ENCODE results near the gene SMARCD3. TPM values are rescaled to one million over a fixed set of nuclear protein-coding genes. Genes with fewer than 3 reads are reported as not detected.

Gene SMARCD3
- total RNA-seq, 1 donor from 2014 or later, result 50.7 TPM

DNA sequence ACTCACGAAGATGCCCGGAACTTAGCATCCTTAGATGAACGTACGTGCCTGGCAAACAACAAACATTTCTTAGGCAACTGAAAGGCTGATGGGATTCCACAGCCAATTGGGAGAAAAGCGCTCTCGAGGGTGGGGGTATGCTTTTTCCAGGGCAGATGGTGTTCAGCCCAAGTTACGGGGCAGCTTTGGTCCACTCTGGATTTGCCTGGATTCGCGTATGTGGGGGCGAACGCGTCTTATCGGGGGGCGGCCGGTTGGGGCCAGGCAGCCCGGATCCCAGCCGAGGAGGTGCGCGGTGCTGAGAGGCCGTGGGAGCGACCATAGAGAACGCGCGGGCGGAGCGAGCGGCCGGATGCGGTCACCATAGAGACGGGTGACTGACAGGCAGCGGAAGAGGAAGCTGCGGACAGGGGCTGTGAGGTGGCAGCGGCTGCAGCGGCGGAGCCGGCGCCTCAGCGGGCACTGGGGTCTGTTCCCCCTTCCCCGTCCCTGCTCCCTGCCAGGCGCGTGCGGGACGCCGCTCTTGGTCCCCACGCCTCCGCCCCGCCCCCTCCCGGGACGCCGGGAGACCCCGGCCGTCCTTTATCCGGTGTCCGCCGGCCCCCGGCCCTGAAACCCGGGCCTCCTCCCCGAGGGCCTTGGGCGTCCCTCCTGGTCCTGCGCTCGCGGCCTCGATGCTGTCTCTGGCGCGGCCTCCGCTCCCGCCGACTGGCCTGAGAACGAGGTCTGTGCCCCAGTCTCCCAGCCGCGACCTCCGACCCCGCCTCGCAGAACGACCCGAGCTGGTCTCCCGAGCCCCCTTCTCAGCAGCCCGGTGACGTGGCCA, 16.2 kb downstream of the SMARCD3 start, which contains the start of gene CHPF2:
Gene CHPF2 (plus strand): TSS at position 393 of the 826 bp plus-strand sequence. CDS start 1,529 bp downstream, outside the sequence.
- H3K27ac Mint-ChIP-seq (ENCODE audit: unreplicated experiment), result peak within 1 kb of the TSS; percentile 99
- H3K27me3 Mint-ChIP-seq (ENCODE audit: low read depth), result no peaks in the 10 kb centered on the region
- DNase-seq (ENCODE audit: low read depth, low spot score), result peak; percentile 74
- H3K4me3 Mint-ChIP-seq, result peak within 1 kb of the TSS; percentile 98
- no peaks in the 10 kb centered on the region for H3K9me3 Mint-ChIP-seq
- peaks cover 4% of the 10 kb centered on the region for H3K36me3 Mint-ChIP-seq (ENCODE audit: low read depth)
- TF ChIP-seq, protein P1, sequence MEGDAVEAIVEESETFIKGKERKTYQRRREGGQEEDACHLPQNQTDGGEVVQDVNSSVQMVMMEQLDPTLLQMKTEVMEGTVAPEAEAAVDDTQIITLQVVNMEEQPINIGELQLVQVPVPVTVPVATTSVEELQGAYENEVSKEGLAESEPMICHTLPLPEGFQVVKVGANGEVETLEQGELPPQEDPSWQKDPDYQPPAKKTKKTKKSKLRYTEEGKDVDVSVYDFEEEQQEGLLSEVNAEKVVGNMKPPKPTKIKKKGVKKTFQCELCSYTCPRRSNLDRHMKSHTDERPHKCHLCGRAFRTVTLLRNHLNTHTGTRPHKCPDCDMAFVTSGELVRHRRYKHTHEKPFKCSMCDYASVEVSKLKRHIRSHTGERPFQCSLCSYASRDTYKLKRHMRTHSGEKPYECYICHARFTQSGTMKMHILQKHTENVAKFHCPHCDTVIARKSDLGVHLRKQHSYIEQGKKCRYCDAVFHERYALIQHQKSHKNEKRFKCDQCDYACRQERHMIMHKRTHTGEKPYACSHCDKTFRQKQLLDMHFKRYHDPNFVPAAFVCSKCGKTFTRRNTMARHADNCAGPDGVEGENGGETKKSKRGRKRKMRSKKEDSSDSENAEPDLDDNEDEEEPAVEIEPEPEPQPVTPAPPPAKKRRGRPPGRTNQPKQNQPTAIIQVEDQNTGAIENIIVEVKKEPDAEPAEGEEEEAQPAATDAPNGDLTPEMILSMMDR (conservative IDR thresholded peaks at IDR 0.05), result no peak
- peaks cover 31% of the 10 kb centered on the region for H3K4me1 Mint-ChIP-seq

DNA sequence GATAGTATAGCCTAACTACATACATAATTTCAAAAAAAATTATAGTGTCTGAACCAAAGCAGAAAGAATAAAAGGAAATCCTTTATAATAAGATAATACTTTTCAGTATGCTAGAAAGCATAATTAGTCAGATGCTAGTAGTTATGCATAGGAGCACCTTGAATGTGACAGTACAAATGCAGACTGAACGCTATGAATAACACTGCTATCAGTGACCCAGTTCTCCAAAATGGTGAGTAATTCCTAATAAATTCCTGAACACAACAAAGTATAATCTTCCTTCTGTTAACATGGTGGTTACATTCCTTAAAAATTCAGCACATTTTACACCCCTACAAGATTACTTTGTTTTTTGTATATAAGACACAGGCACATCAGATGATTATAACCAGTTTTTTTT, 17.4 kb downstream of the SMARCD3 start:
- TF ChIP-seq, protein P1 (conservative IDR thresholded peaks at IDR 0.05), result no peak
- H3K27me3 Mint-ChIP-seq (ENCODE audit: low read depth), result no peaks in the 10 kb centered on the region
- no peak for DNase-seq (ENCODE audit: low read depth, low spot score)
- H3K27ac Mint-ChIP-seq (ENCODE audit: unreplicated experiment), result no peak overlapping the region
- H3K4me1 Mint-ChIP-seq, result peaks cover 43% of the 10 kb centered on the region
- H3K4me3 Mint-ChIP-seq, result peak overlapping the region; percentile 98
- H3K36me3 Mint-ChIP-seq (ENCODE audit: low read depth), result peaks cover 3% of the 10 kb centered on the region
- no peaks in the 10 kb centered on the region for H3K9me3 Mint-ChIP-seq

DNA sequence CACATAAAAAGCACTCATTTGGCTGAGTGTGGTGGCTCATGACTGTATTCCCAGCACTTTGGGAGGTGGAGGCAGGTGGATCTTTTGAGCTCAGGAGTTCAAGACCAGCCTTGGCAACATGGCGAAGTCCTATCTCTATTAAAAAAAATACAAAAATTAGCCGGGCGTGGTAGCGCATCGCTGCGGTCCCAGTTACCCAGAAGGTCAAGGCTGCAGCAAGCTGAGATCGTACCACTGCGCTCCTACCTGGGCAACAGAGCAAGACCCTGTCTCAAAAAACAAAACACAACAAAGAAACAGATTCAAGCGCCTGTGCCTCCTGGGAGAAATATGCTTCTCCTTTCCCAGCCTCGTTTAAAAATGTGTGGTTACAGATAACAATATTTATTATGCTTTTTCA, 19.2 kb downstream of the SMARCD3 start:
- TF ChIP-seq, protein P1 (conservative IDR thresholded peaks at IDR 0.05), result no peak
- H3K27ac Mint-ChIP-seq (ENCODE audit: unreplicated experiment), result no peak overlapping the region
- DNase-seq (ENCODE audit: low read depth, low spot score), result no peak
- H3K4me3 Mint-ChIP-seq, result peak overlapping the region; percentile 100
- H3K4me1 Mint-ChIP-seq, result peaks cover 54% of the 10 kb centered on the region
- H3K9me3 Mint-ChIP-seq, result no peaks in the 10 kb centered on the region
- peaks cover 6% of the 10 kb centered on the region for H3K36me3 Mint-ChIP-seq (ENCODE audit: low read depth)
- no peaks in the 10 kb centered on the region for H3K27me3 Mint-ChIP-seq (ENCODE audit: low read depth)

DNA sequence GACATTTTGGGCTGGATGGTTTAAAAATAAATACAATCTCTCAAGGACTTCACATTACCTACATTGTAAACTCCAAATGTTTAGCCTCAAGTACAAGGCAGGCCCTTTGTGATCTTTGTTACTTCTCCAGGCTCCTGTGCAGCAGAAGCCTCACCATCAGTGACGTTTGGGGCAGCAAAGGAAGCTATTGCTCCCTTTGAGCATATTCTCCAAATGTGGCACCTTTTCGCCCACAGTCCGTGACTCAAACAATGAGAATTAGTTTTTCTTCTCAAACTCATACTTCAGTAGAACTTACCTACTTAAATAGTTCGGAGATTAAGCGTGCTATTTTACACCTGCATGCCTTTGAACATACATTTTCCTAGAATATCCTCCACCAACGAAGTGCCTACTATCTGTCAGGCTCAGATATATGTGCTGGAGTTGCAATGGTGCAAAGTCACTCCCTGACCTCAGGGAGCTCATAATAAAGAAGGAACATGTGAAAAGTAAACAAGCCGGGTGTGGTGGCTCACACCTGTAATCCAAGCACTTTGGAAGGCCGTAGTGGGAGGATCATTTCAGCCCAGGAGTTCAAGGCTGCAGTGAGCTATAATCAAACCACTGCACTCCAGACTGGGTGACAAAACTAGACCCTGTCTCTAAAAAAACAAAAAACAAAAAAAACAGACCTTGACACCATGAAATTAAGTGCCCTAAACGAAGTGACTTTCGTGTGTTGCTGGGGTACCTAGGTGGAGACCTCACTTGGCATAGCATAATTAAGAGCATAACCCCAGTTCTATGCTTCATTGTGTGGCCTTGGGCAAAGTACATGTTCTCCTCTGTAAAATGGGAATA, 20.2 kb downstream of the SMARCD3 start:
- peaks cover 9% of the 10 kb centered on the region for H3K36me3 Mint-ChIP-seq (ENCODE audit: low read depth)
- no peaks in the 10 kb centered on the region for H3K9me3 Mint-ChIP-seq
- peak overlapping the region; percentile 100 for H3K4me3 Mint-ChIP-seq
- DNase-seq (ENCODE audit: low read depth, low spot score), result no peak
- peak overlapping the region; percentile 99 for H3K27ac Mint-ChIP-seq (ENCODE audit: unreplicated experiment)
- H3K4me1 Mint-ChIP-seq, result peaks cover 48% of the 10 kb centered on the region
- no peaks in the 10 kb centered on the region for H3K27me3 Mint-ChIP-seq (ENCODE audit: low read depth)
- TF ChIP-seq, protein P1 (conservative IDR thresholded peaks at IDR 0.05), result no peak

DNA sequence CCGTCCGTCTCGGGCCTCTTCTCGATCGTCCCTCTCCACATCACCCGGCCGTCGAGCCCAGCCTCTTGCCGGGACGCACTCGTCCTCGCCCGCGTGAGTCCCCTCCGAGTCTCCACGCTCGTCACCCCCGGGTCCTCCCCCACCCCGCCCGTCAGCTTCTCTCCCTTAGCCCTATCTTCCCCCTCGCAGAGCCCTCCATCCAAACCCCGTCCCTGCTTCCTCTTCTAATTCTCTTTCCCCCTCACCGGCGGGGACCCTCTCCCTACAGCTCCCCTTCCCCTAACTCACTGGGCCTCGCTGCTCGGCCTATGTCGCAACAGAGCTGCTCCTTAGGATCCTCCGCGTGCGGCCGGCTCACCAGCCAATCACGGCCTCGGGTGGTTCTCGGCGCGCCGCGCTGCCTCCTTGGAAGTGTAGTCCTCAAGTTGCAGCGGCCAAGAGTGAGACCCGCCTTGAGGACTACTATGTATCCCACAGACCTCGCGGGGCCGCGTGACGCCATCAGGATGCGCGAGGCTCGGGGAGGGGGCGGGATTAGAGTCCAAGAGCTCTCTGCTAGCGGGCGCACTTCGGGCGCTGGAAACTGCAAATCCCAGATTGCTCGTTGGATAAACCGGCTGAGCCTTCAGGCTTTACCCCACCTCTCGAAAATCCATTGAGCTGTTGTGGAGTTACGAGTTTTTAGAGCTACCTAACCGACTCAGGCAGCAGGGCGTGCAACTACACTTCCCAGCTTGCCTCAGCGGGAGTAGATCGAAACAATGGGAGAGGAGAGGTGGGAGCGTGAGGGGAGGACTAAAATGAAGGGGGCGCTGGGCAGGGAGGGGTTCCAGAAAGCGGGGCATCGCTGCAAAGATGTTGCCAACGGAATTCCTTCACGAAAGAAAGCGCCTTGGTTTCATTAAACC, 21.4 kb downstream of the SMARCD3 start, which contains the start of gene ABCF2:
Gene ABCF2 (minus strand): TSS at position 331 of the 908 bp plus-strand sequence. CDS start 747 bp downstream, outside the sequence.
- Mint-ChIP-seq H3K27ac (ENCODE audit: unreplicated experiment) (peak within 1 kb of the TSS; percentile 99), H3K9me3 (no peaks in the 10 kb centered on the region), H3K36me3 (ENCODE audit: low read depth) (peaks cover 12% of the 10 kb centered on the region), H3K4me3 (peak within 1 kb of the TSS; percentile 100), H3K27me3 (ENCODE audit: low read depth) (no peaks in the 10 kb centered on the region), H3K4me1 (peaks cover 42% of the 10 kb centered on the region)
- peak; percentile 93 for DNase-seq (ENCODE audit: low read depth, low spot score)
- TF ChIP-seq, protein P1 (conservative IDR thresholded peaks at IDR 0.05), result no peak
